ENCODE results near the gene WDFY4. TPM values are rescaled to one million over a fixed set of nuclear protein-coding genes. Genes with fewer than 3 reads are reported as not detected.

The WDFY4 gene
- total and polyA plus RNA-seq, 4 donors: 4.6 to 26.9 (median 13.5) TPM

DNA sequence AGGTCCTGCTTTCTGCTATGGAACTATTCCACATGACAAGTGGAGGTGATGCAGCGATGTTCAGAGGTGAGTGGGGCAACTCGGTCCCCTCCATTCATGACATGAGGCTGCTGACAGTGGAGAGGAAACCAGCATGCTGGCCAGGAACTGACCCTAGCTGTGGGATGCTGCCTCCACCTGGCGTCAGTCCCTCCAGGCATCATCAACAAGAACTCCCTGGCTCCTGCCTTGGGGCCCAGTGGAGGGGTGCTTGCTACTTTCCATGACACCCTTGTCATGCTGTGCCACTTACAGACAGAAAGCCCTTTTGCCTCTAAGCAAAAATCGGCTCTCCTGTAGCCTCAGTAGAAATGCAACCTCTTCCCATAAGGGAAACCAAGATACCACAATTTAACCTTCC, 136.4 kb downstream of the WDFY4 start:
- no peak for ATAC-seq (ENCODE audit: insufficient read depth, low FRiP score)
- DNase-seq: no peak
- no peaks in the 10 kb centered on the region for H3K9me3 ChIP-seq (ENCODE audit: control insufficient read depth in 4 of 4, insufficient read depth in 3 of 4, low read length in 3 of 4)
- H3K9ac ChIP-seq (ENCODE audit: insufficient read depth in 1 of 2, low read length in 2 of 2): no peak overlapping the region
- no peaks in the 10 kb centered on the region for H3K4me1 ChIP-seq (ENCODE audit: control insufficient read depth in 5 of 5, insufficient read depth in 5 of 5, low read length in 5 of 5)
- no peaks in the 10 kb centered on the region for H3K36me3 ChIP-seq (ENCODE audit: control insufficient read depth in 4 of 4, insufficient read depth in 4 of 4, low read length in 4 of 4)
- TF ChIP-seq, protein P1, sequence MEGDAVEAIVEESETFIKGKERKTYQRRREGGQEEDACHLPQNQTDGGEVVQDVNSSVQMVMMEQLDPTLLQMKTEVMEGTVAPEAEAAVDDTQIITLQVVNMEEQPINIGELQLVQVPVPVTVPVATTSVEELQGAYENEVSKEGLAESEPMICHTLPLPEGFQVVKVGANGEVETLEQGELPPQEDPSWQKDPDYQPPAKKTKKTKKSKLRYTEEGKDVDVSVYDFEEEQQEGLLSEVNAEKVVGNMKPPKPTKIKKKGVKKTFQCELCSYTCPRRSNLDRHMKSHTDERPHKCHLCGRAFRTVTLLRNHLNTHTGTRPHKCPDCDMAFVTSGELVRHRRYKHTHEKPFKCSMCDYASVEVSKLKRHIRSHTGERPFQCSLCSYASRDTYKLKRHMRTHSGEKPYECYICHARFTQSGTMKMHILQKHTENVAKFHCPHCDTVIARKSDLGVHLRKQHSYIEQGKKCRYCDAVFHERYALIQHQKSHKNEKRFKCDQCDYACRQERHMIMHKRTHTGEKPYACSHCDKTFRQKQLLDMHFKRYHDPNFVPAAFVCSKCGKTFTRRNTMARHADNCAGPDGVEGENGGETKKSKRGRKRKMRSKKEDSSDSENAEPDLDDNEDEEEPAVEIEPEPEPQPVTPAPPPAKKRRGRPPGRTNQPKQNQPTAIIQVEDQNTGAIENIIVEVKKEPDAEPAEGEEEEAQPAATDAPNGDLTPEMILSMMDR (IDR thresholded peaks at IDR 0.05; ENCODE audit: control extremely low read depth, extremely low read depth): no peak
- H3K4me3 ChIP-seq: no peak overlapping the region
- H3K27ac ChIP-seq (ENCODE audit: low read depth in 1 of 2, low read length in 1 of 2): no peak overlapping the region
- peaks cover 0 to 3% (median 0%) of the 10 kb centered on the region in 3 donors for H3K27me3 ChIP-seq (ENCODE audit: control insufficient read depth in 3 of 3, insufficient read depth in 3 of 3, low read length in 2 of 3)
- 87 to 93% methylated on average over 4 of the region's 4 CpGs for WGBS, 2 donors

GRCh38 chr10:48821692-48822091, 137.0 kb downstream of the WDFY4 start:
- no peak for ATAC-seq (ENCODE audit: insufficient read depth, low FRiP score)
- WGBS, 2 donors: 91 to 95% methylated on average over 3 of the region's 3 CpGs
- Histone ChIP-seq H3K4me3 (no peak overlapping the region), H3K9ac (ENCODE audit: insufficient read depth in 1 of 2, low read length in 2 of 2) (no peak overlapping the region), H3K27ac (ENCODE audit: low read depth in 1 of 2, low read length in 1 of 2) (no peak overlapping the region), H3K36me3 (ENCODE audit: control insufficient read depth in 4 of 4, insufficient read depth in 4 of 4, low read length in 4 of 4) (no peaks in the 10 kb centered on the region), H3K27me3 (ENCODE audit: control insufficient read depth in 3 of 3, insufficient read depth in 3 of 3, low read length in 2 of 3) (peaks cover 0 to 3% (median 0%) of the 10 kb centered on the region in 3 donors), H3K9me3 (ENCODE audit: control insufficient read depth in 4 of 4, insufficient read depth in 3 of 4, low read length in 3 of 4) (no peaks in the 10 kb centered on the region), H3K4me1 (ENCODE audit: control insufficient read depth in 5 of 5, insufficient read depth in 5 of 5, low read length in 5 of 5) (no peaks in the 10 kb centered on the region)
- TF ChIP-seq, protein P1 (IDR thresholded peaks at IDR 0.05; ENCODE audit: control extremely low read depth, extremely low read depth): no peak
- DNase-seq: no peak

GRCh38 chr10:48833674-48834073, 149.0 kb downstream of the WDFY4 start:
- no peak overlapping the region for H3K9ac ChIP-seq (ENCODE audit: insufficient read depth in 1 of 2, low read length in 2 of 2)
- H3K27ac ChIP-seq (ENCODE audit: low read depth in 1 of 2, low read length in 1 of 2): no peak overlapping the region
- 80 to 88% methylated on average over 2 of the region's 2 CpGs for WGBS, 2 donors
- H3K4me1 ChIP-seq (ENCODE audit: control insufficient read depth in 5 of 5, insufficient read depth in 5 of 5, low read length in 5 of 5): no peaks in the 10 kb centered on the region
- H3K9me3 ChIP-seq (ENCODE audit: control insufficient read depth in 4 of 4, insufficient read depth in 3 of 4, low read length in 3 of 4): peaks cover 0 to 11% (median 0%) of the 10 kb centered on the region in 4 donors
- no peak for ATAC-seq (ENCODE audit: insufficient read depth, low FRiP score)
- TF ChIP-seq, protein P1 (IDR thresholded peaks at IDR 0.05; ENCODE audit: control extremely low read depth, extremely low read depth): no peak
- H3K4me3 ChIP-seq: no peak overlapping the region
- H3K36me3 ChIP-seq (ENCODE audit: control insufficient read depth in 4 of 4, insufficient read depth in 4 of 4, low read length in 4 of 4): peaks cover 0 to 2% (median 0%) of the 10 kb centered on the region in 4 donors
- no peaks in the 10 kb centered on the region for H3K27me3 ChIP-seq (ENCODE audit: control insufficient read depth in 3 of 3, insufficient read depth in 3 of 3, low read length in 2 of 3)
- DNase-seq: no peak

Measured in lung (tissue), 12 donors.